Skeletal muscle satellite cell (primary cell): Measurements from ENCODE around the gene TDRD1.
A peak's percentile ranks its signal among the peaks of the same experiment; 100 is the strongest.

Experiments used
- H3K27me3 ChIP-seq: 2 replicates; pipeline ENCODE4 v1.7.0; 2013; ENCODE audit warnings: low read length; ENCODE audit not compliant: control insufficient read depth, insufficient read depth
- H3K36me3 ChIP-seq: 2 replicates; pipeline ENCODE4 v1.7.0; 2013; ENCODE audit warnings: mild to moderate bottlenecking, control low read depth, low read length; ENCODE audit not compliant: insufficient read depth
- H3K4me1 ChIP-seq: 2 replicates; pipeline ENCODE4 v1.7.0; 2013; ENCODE audit warnings: low read length; ENCODE audit not compliant: control insufficient read depth, insufficient read depth
- H3K4me2 ChIP-seq: 2 replicates; pipeline ENCODE4 v1.7.0; 2013; ENCODE audit warnings: mild to moderate bottlenecking, low read length
- H3K4me3 ChIP-seq: 2 replicates; pipeline ENCODE4 v1.7.0; 2013; ENCODE audit warnings: low read length
- H3K9ac ChIP-seq: 2 replicates; pipeline ENCODE4 v1.7.0; 2013; ENCODE audit warnings: mild to moderate bottlenecking, low read depth, low read length, moderate library complexity
- H3K9me3 ChIP-seq: replicated peaks from 2 replicates; pipeline ENCODE4 v1.7.0; 2013; ENCODE audit warnings: mild to moderate bottlenecking, control low read depth, low read length

TDRD1 gene

GRCh38 chr10:114157912-114158311 is 21.2 kb upstream of the TDRD1 start:
- H3K9me3 ChIP-seq: no peaks in the 10 kb centered on the region
- H3K9ac ChIP-seq: no peak overlapping the region
- H3K27me3 ChIP-seq: no peaks in the 10 kb centered on the region
- H3K4me3 ChIP-seq: no peak overlapping the region
- no peak overlapping the region for H3K4me2 ChIP-seq
- no peaks in the 10 kb centered on the region for H3K4me1 ChIP-seq
- H3K36me3 ChIP-seq: peaks cover 4% of the 10 kb centered on the region

GRCh38 chr10:114163062-114163461 is 16.1 kb upstream of the TDRD1 start:
- Histone ChIP-seq H3K9ac (no peak overlapping the region), H3K4me2 (no peak overlapping the region), H3K27me3 (no peaks in the 10 kb centered on the region), H3K4me3 (no peak overlapping the region), H3K9me3 (no peaks in the 10 kb centered on the region), H3K4me1 (no peaks in the 10 kb centered on the region), H3K36me3 (no peaks in the 10 kb centered on the region)

- Histone ChIP-seq H3K4me1 (no peaks in the 10 kb centered on the region), H3K4me3 (no peak overlapping the region), H3K4me2 (no peak overlapping the region)
These were observed 13.1 kb upstream of the TDRD1 start for GRCh38 chr10:114166043-114166442.

GRCh38 chr10:114166494-114166893 is 12.7 kb upstream of the TDRD1 start:
- H3K4me1 ChIP-seq: no peaks in the 10 kb centered on the region
- no peaks in the 10 kb centered on the region for H3K27me3 ChIP-seq
- H3K9ac ChIP-seq: no peak overlapping the region
- H3K4me3 ChIP-seq: no peak overlapping the region
- H3K4me2 ChIP-seq: no peak overlapping the region
- no peaks in the 10 kb centered on the region for H3K9me3 ChIP-seq
- H3K36me3 ChIP-seq: no peaks in the 10 kb centered on the region

More at GRCh38 chr10:114166043-114166442, 13.1 kb upstream of the TDRD1 start:
- H3K9me3 ChIP-seq: no peaks in the 10 kb centered on the region
- no peaks in the 10 kb centered on the region for H3K27me3 ChIP-seq
- no peak overlapping the region for H3K9ac ChIP-seq
- no peaks in the 10 kb centered on the region for H3K36me3 ChIP-seq

GRCh38 chr10:114167985-114168384 is 11.2 kb upstream of the TDRD1 start:
- Histone ChIP-seq H3K4me2 (no peak overlapping the region), H3K4me3 (no peak overlapping the region), H3K36me3 (no peaks in the 10 kb centered on the region), H3K9me3 (no peaks in the 10 kb centered on the region), H3K27me3 (no peaks in the 10 kb centered on the region), H3K4me1 (peaks cover 11% of the 10 kb centered on the region), H3K9ac (no peak overlapping the region)

- H3K4me3 ChIP-seq: no peak overlapping the region
These were observed 10.6 kb upstream of the TDRD1 start for GRCh38 chr10:114168450-114169009.

GRCh38 chr10:114172216-114172615 is 6.9 kb upstream of the TDRD1 start:
- Histone ChIP-seq H3K4me1 (peaks cover 14% of the 10 kb centered on the region), H3K27me3 (no peaks in the 10 kb centered on the region), H3K9ac (peak overlapping the region; percentile 93), H3K4me2 (peak overlapping the region; percentile 97), H3K36me3 (no peaks in the 10 kb centered on the region), H3K9me3 (no peaks in the 10 kb centered on the region), H3K4me3 (peak overlapping the region; percentile 96)

More at GRCh38 chr10:114168450-114169009, 10.6 kb upstream of the TDRD1 start:
- no peak overlapping the region for H3K9ac ChIP-seq
- no peaks in the 10 kb centered on the region for H3K9me3 ChIP-seq
- no peaks in the 10 kb centered on the region for H3K27me3 ChIP-seq
- no peaks in the 10 kb centered on the region for H3K36me3 ChIP-seq
- peaks cover 11% of the 10 kb centered on the region for H3K4me1 ChIP-seq
- no peak overlapping the region for H3K4me2 ChIP-seq

GRCh38 chr10:114172776-114173602 is 6.2 kb upstream of the TDRD1 start:
- peak overlapping the region; percentile 97 for H3K4me2 ChIP-seq
- no peaks in the 10 kb centered on the region for H3K27me3 ChIP-seq
- H3K36me3 ChIP-seq: no peaks in the 10 kb centered on the region
- H3K9ac ChIP-seq: peak overlapping the region; percentile 93
- no peaks in the 10 kb centered on the region for H3K9me3 ChIP-seq
- peaks cover 14% of the 10 kb centered on the region for H3K4me1 ChIP-seq
- peak overlapping the region; percentile 96 for H3K4me3 ChIP-seq

GRCh38 chr10:114173603-114173920 is 5.6 kb upstream of the TDRD1 start:
- H3K27me3 ChIP-seq: no peaks in the 10 kb centered on the region
- H3K36me3 ChIP-seq: no peaks in the 10 kb centered on the region
- no peaks in the 10 kb centered on the region for H3K9me3 ChIP-seq
- peak overlapping the region; percentile 93 for H3K9ac ChIP-seq
- H3K4me1 ChIP-seq: peaks cover 14% of the 10 kb centered on the region
- H3K4me3 ChIP-seq: peak overlapping the region; percentile 96
- peak overlapping the region; percentile 97 for H3K4me2 ChIP-seq

GRCh38 chr10:114173921-114174694 is 5.0 kb upstream of the TDRD1 start, which contains the start of gene CCDC186:
Gene CCDC186 (minus strand): TSS chr10:114174203. CDS start chr10:114163268, 10,935 bp downstream.
- peak within 1 kb of the TSS; percentile 96 for H3K4me3 ChIP-seq
- no peaks in the 10 kb centered on the region for H3K36me3 ChIP-seq
- peaks cover 14% of the 10 kb centered on the region for H3K4me1 ChIP-seq
- H3K27me3 ChIP-seq: no peaks in the 10 kb centered on the region
- peak within 1 kb of the TSS; percentile 97 for H3K4me2 ChIP-seq
- H3K9ac ChIP-seq: peak within 1 kb of the TSS; percentile 93
- no peaks in the 10 kb centered on the region for H3K9me3 ChIP-seq

GRCh38 chr10:114174695-114175188 is 4.4 kb upstream of the TDRD1 start:
- peaks cover 14% of the 10 kb centered on the region for H3K4me1 ChIP-seq
- peak overlapping the region; percentile 93 for H3K9ac ChIP-seq
- no peaks in the 10 kb centered on the region for H3K27me3 ChIP-seq
- H3K4me3 ChIP-seq: peak overlapping the region; percentile 96
- H3K4me2 ChIP-seq: peak overlapping the region; percentile 97
- no peaks in the 10 kb centered on the region for H3K36me3 ChIP-seq
- no peaks in the 10 kb centered on the region for H3K9me3 ChIP-seq
